ENCODE data around the gene PRTG. TPM values are rescaled to one million over a fixed set of nuclear protein-coding genes. Genes with fewer than 3 reads are reported as not detected.
"Not testable (repeated sequence)": the region's sequence is repeated elsewhere in the genome, so short reads cannot be mapped to it uniquely, and the experiment has no call there.

The PRTG gene
- total RNA-seq, 4 donors from 2014 or later = 4.1 to 37.2 (median 23.3) TPM

GRCh38 chr15:55698653-55699052 lies 44.3 kb downstream of the PRTG start:
- Histone ChIP-seq H3K4me1 (no peaks in the 10 kb centered on the region), H3K4me3 (no peak overlapping the region), H3K36me3 (no peaks in the 10 kb centered on the region), H3K9me3 (no peaks in the 10 kb centered on the region), H3K27me3 (no peaks in the 10 kb centered on the region), H3K27ac (no peak overlapping the region)
- DNase-seq = no peak
- intact Hi-C loops (cut with DNase I; ENCODE audit: low total_unique reads) = no loop called here
- TF ChIP-seq POLR2A (IDR thresholded peaks at IDR 0.05) (no peak), CTCF (IDR thresholded peaks at IDR 0.05) (no peak)

DNA sequence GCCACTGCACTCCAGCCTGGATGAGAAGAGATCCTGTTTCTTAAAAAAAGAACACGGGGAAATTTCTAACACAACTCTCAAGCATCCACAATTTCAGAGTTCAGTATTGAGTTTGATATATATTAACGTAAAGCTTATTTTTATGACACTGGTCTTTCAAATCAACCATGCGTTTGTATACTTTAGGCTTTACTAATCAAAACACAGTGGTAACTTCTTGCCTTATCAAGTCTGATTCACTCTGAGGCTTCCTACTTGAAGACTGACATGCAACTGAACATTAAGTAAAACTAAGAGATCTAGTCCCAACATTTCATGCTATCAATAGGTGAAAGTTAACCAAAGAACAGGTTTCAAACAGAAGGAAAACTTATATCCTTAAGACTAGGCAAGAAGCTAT lies 46.7 kb downstream of the PRTG start:
- no peak for DNase-seq
- H3K27ac ChIP-seq = no peak overlapping the region
- TF ChIP-seq POLR2A (IDR thresholded peaks at IDR 0.05) = no peak
- no peak for TF ChIP-seq CTCF (IDR thresholded peaks at IDR 0.05)
- H3K27me3 ChIP-seq = no peaks in the 10 kb centered on the region
- H3K4me1 ChIP-seq = no peaks in the 10 kb centered on the region
- intact Hi-C loops (cut with DNase I; ENCODE audit: low total_unique reads) = no loop called here
- no peaks in the 10 kb centered on the region for H3K36me3 ChIP-seq
- H3K4me3 ChIP-seq = no peak overlapping the region
- no peaks in the 10 kb centered on the region for H3K9me3 ChIP-seq

DNA sequence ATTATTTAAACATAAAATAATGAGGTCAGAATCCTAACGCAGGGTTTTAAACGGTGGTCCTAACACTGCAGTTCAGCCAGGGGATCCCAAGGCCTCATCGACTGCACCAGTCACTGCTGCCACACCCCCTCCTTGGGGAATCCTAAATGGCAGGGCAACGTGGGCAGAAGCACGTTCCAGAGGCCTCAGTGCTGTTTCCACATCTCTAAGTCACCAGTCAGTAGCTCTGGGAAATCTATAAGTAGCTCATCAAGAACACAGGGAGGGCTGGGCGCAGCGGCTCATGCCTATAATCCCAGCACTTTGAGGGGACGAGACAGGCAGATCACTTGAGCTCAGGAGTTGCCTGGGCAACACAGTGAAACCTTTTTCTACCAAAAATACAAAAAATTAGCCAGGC lies 47.5 kb downstream of the PRTG start:
- Histone ChIP-seq H3K27me3 (no peaks in the 10 kb centered on the region), H3K9me3 (no peaks in the 10 kb centered on the region), H3K36me3 (no peaks in the 10 kb centered on the region), H3K27ac (no peak overlapping the region), H3K4me3 (no peak overlapping the region), H3K4me1 (no peaks in the 10 kb centered on the region)
- intact Hi-C loops (cut with DNase I; ENCODE audit: low total_unique reads) = no loop called here
- no peak for TF ChIP-seq POLR2A (IDR thresholded peaks at IDR 0.05)
- TF ChIP-seq CTCF (IDR thresholded peaks at IDR 0.05) = no peak
- DNase-seq = no peak

GRCh38 chr15:55694652-55695150 lies 48.3 kb downstream of the PRTG start:
- DNase-seq = no peak
- intact Hi-C loops (cut with DNase I; ENCODE audit: low total_unique reads) = no loop called here
- Histone ChIP-seq H3K4me1 (no peaks in the 10 kb centered on the region), H3K4me3 (no peak overlapping the region), H3K27ac (no peak overlapping the region), H3K27me3 (no peaks in the 10 kb centered on the region), H3K36me3 (no peaks in the 10 kb centered on the region), H3K9me3 (no peaks in the 10 kb centered on the region)
- no peak for TF ChIP-seq POLR2A (IDR thresholded peaks at IDR 0.05)
- no peak for TF ChIP-seq CTCF (IDR thresholded peaks at IDR 0.05)

GRCh38 chr15:55693116-55693515 lies 49.8 kb downstream of the PRTG start:
- intact Hi-C loops (cut with DNase I; ENCODE audit: low total_unique reads); H3K27ac ChIP-seq; H3K36me3 ChIP-seq: not testable (repeated sequence)

GRCh38 chr15:55687792-55688191 lies 55.2 kb downstream of the PRTG start:
- intact Hi-C loops (cut with DNase I; ENCODE audit: low total_unique reads) = no loop called here
- no peaks in the 10 kb centered on the region for H3K9me3 ChIP-seq
- no peaks in the 10 kb centered on the region for H3K4me1 ChIP-seq
- H3K36me3 ChIP-seq = no peaks in the 10 kb centered on the region
- H3K4me3 ChIP-seq = no peak overlapping the region
- no peaks in the 10 kb centered on the region for H3K27me3 ChIP-seq
- no peak for DNase-seq
- TF ChIP-seq POLR2A (IDR thresholded peaks at IDR 0.05) (no peak), CTCF (IDR thresholded peaks at IDR 0.05) (no peak)
- H3K27ac ChIP-seq = no peak overlapping the region

More at GRCh38 chr15:55693116-55693515, 49.8 kb downstream of the PRTG start:
- DNase-seq, H3K4me3 ChIP-seq, H3K9me3 ChIP-seq, H3K27me3 ChIP-seq, H3K4me1 ChIP-seq: not testable (repeated sequence)

All from uterus (tissue), 4 donors.